ENCODE measurements around the gene RAB3GAP2.
"Not testable (repeated sequence)": the region's sequence is repeated elsewhere in the genome, so short reads cannot be mapped to it uniquely, and the experiment has no call there.

The RAB3GAP2 gene

GRCh38 chr1:220135755-220136154 lies 136.5 kb downstream of the RAB3GAP2 start:
- DNase-seq = no peak

GRCh38 chr1:220129479-220130210 lies 142.6 kb downstream of the RAB3GAP2 start:
- DNase-seq = no peak

- no peak for DNase-seq
Observed at GRCh38 chr1:220127076-220127475, 145.2 kb downstream of the RAB3GAP2 start.

GRCh38 chr1:220124542-220124941 lies 147.7 kb downstream of the RAB3GAP2 start:
- no peak for DNase-seq

GRCh38 chr1:220123889-220124288 lies 148.4 kb downstream of the RAB3GAP2 start:
- DNase-seq = no peak

- no peak for DNase-seq
Observed at GRCh38 chr1:220123066-220123465, 149.2 kb downstream of the RAB3GAP2 start.

- no peak for DNase-seq
Observed at GRCh38 chr1:220121791-220122530, 150.3 kb downstream of the RAB3GAP2 start.

GRCh38 chr1:220119043-220119512 lies 153.2 kb downstream of the RAB3GAP2 start:
- DNase-seq = no peak

GRCh38 chr1:220113136-220113695 lies 159.0 kb downstream of the RAB3GAP2 start:
- no peak for DNase-seq

GRCh38 chr1:220112600-220112999 lies 159.7 kb downstream of the RAB3GAP2 start:
- DNase-seq = not testable (repeated sequence)

GRCh38 chr1:220110473-220110872 lies 161.8 kb downstream of the RAB3GAP2 start:
- not testable (repeated sequence) for DNase-seq

GRCh38 chr1:220099826-220100225 lies 172.4 kb downstream of the RAB3GAP2 start:
- no peak for DNase-seq
